Tibial nerve (tissue), 4 donors: ENCODE results near the gene IVD. TPM values are rescaled to one million over a fixed set of nuclear protein-coding genes. Genes with fewer than 3 reads are reported as not detected.
A peak's percentile ranks its signal among the peaks of the same experiment; 100 is the strongest.

Experiments used
- DNase-seq, 2 donors: peaks; one replicate each; pipeline ENCODE4 v3.0.0-alpha.2; 2019; ENCODE audit warnings: low spot score in 2 of 2
- H3K27ac ChIP-seq, 4 donors: fragments of 200-600 bp; sonication (generic) in 3 of 4; one replicate each; pipeline ENCODE4 v1.5.1; 2017 to 2019; ENCODE audit warnings: mild to moderate bottlenecking in 1 of 4
- H3K27me3 ChIP-seq, 2 donors: fragments of 200-600 bp; sonication (generic) in 1 of 2; one replicate each; pipeline versions ENCODE4 v1.5.1 to v1.6.0; 2017 to 2019
- H3K36me3 ChIP-seq, 3 donors: fragments of 200-600 bp; sonication (generic); one replicate each; pipeline ENCODE4 v1.5.1; 2018 to 2019
- H3K4me1 ChIP-seq, 4 donors: fragments of 200-600 bp; sonication (generic) in 3 of 4; one replicate each; pipeline ENCODE4 v1.5.1; 2017 to 2019
- H3K4me3 ChIP-seq, 4 donors: fragments of 200-600 bp; sonication (generic) in 3 of 4; one replicate each; pipeline ENCODE4 v1.5.1; 2017 to 2019; ENCODE audit warnings: mild to moderate bottlenecking in 1 of 4, moderate library complexity in 1 of 4
- H3K9me3 ChIP-seq, 4 donors: fragments of 200-600 bp; sonication (generic) in 3 of 4; one replicate each; pipeline ENCODE4 v1.5.1; 2017 to 2019
- CTCF ChIP-seq, 5 experiments: fragments of 200-600 bp in 3 of 5; fragments of 450-650 bp in 2 of 5; sonication (generic) in 3 of 5; IDR thresholded peaks; one replicate each; pipeline ENCODE4 v1.5.1; 2016 to 2019; ENCODE audit warnings: antibody characterized with exemption in 5 of 5, mild to moderate bottlenecking in 3 of 5, moderate library complexity in 2 of 5
- EP300 ChIP-seq, 2 donors: sonication (generic); formaldehyde crosslinking; IDR thresholded peaks; one replicate each; pipeline ENCODE4 v1.6.1; 2017; ENCODE audit warnings: antibody characterized with exemption in 2 of 2, mild to moderate bottlenecking in 1 of 2
- POLR2A ChIP-seq, 2 donors: fragments of 450-650 bp; IDR thresholded peaks; one replicate each; pipeline ENCODE4 v1.6.1; 2017; ENCODE audit warnings: antibody characterized with exemption in 2 of 2, mild to moderate bottlenecking in 2 of 2, moderate library complexity in 2 of 2
- WGBS, 2 donors: methylation state at CpG; one replicate each; pipeline ENCODE4 v1.1.5; 2018; 5-methylcytosine and 5-hydroxymethylcytosine counted together
- total RNA-seq, 4 donors: library from RNA; depleted of rRNA; stranded (reverse); fragments of >200 nt; gene quantifications; one replicate each; pipeline ENCODE4 v1.1.0, GENCODE V29; 2016

The IVD gene
- total RNA-seq, 4 donors from 2014 or later = 62.8 to 88.6 (median 76.7) TPM

DNA sequence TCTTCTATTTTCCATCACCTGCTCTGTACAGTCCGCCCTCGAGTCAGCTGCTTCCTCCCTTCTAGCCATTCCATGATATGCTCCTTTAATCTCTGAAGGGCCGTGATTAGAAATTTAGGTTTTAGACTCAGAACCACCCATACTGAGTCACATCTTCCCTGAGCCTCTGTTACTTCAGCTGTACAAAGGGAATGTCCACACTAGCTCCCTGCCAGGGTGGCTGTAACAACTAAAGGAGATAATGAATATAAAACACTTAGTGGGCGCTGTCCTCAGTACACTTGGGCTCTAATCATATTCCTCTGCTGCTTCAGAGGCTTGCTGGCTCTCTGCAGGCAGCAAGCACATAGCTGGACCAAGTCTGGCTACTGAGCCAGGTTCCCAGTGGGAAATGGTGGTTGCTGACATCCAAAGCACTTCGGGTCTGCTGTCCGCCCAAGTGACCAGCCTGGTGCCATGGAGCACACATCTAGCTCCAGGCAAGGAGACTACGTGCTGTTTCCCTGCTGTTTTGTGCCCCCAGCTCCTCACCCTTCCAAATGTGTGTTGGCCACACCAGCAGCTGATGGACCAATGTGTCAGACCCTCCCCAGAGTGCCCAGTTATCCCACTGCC lies 64.3 kb downstream of the IVD start:
- peak overlapping the region in 2 of 4 donors; percentile 56 to 84 for H3K4me3 ChIP-seq
- WGBS, 2 donors = 71 to 73% methylated on average over 7 of the region's 7 CpGs
- H3K36me3 ChIP-seq = peaks cover 0 to 37% (median 2%) of the 10 kb centered on the region in 3 donors
- peak overlapping the region in 3 of 4 donors; percentile 93 to 96 (median 95) for H3K27ac ChIP-seq
- DNase-seq = no peak
- no peaks in the 10 kb centered on the region for H3K9me3 ChIP-seq
- peaks cover 0 to 26% (median 11%) of the 10 kb centered on the region in 4 donors for H3K4me1 ChIP-seq
- TF ChIP-seq CTCF (IDR thresholded peaks at IDR 0.05) (no peak), EP300 (IDR thresholded peaks at IDR 0.05) (no peak), POLR2A (IDR thresholded peaks at IDR 0.05) (no peak)
- H3K27me3 ChIP-seq = no peaks in the 10 kb centered on the region

- Histone ChIP-seq H3K4me1 (peaks cover 0 to 26% (median 11%) of the 10 kb centered on the region in 4 donors), H3K27ac (peak within 1 kb of the TSS; percentile 77 to 96 (median 94)), H3K9me3 (no peaks in the 10 kb centered on the region), H3K36me3 (peaks cover 0 to 30% (median 2%) of the 10 kb centered on the region in 3 donors), H3K27me3 (no peaks in the 10 kb centered on the region), H3K4me3 (peak within 1 kb of the TSS; percentile 56 to 92 (median 80))
- 0 to 12% methylated on average over 3 to 40 of the region's 52 CpGs for WGBS, 2 donors
- TF ChIP-seq EP300 (IDR thresholded peaks at IDR 0.05) (peak in 1 of 2 donors; percentile 33), POLR2A (IDR thresholded peaks at IDR 0.05) (peak in 1 of 2 donors; percentile 43), CTCF (IDR thresholded peaks at IDR 0.05) (no peak)
- DNase-seq = peak; percentile 34 to 44
Measured at GRCh38 chr15:40470423-40471104, 65.0 kb downstream of the IVD start, which contains the start of gene CHST14. CHST14 (plus strand) TSS chr15:40470984; CDS start chr15:40471214, 230 bp downstream.

Other genes with a start within 250 kb of the IVD start
- gene BUB1B, start 244.7 kb upstream of the IVD start, total RNA-seq = 1 to 10 TPM in 2 of 4 donors, under 1 TPM in 1, not detected in 1; 0.22 to 6.9 (median 3.9) TPM
- gene PAK6, start 166.7 kb upstream of the IVD start, total RNA-seq = 1 to 10 TPM in 1 of 4 donors, under 1 TPM in 1, not detected in 2; 0.84 to 2.0 TPM
- gene ANKRD63, start 122.7 kb upstream of the IVD start, total RNA-seq = not detected
- gene PLCB2, start 97.9 kb upstream of the IVD start, total RNA-seq = 10 to 100 TPM; 14.9 to 42.3 (median 17.0) TPM
- gene INAFM2, start 82.1 kb upstream of the IVD start, total RNA-seq = 10 to 100 TPM; 13.8 to 25.9 (median 20.5) TPM
- gene CCDC9B, start 64.9 kb upstream of the IVD start, total RNA-seq = 10 to 100 TPM; 19.3 to 22.8 (median 21.2) TPM
- gene PHGR1, start 54.8 kb upstream of the IVD start, total RNA-seq = not detected
- gene DISP2, start 47.6 kb upstream of the IVD start, total RNA-seq = under 1 TPM; under 0.01 to 0.22 (median 0.10) TPM
- gene KNSTRN, start 23.1 kb upstream of the IVD start, total RNA-seq = 1 to 10 TPM; 3.3 to 7.1 (median 4.2) TPM
- gene BAHD1, start 35.2 kb downstream of the IVD start, total RNA-seq = 10 to 100 TPM; 12.3 to 25.5 (median 16.2) TPM
- gene CHST14, start 65.2 kb downstream of the IVD start, total RNA-seq = 10 to 100 TPM in 3 of 4 donors, 1 to 10 TPM in 1; 5.7 to 27.8 (median 15.4) TPM
- gene CCDC32, start 159.2 kb downstream of the IVD start, total RNA-seq = 10 to 100 TPM; 21.6 to 43.9 (median 33.0) TPM
- 10 to 100 TPM in 1 of 4 donors, 1 to 10 TPM in 3; 4.3 to 11.4 (median 8.3) TPM for gene RPUSD2, start 163.5 kb downstream of the IVD start, total RNA-seq
- 1 to 10 TPM in 2 of 4 donors, under 1 TPM in 2; under 0.01 to 1.3 (median 0.99) TPM for gene KNL1, start 188.5 kb downstream of the IVD start, total RNA-seq